DOHH2 (cell line): Measurements from ENCODE around the gene KRR1.

Experiments
- EZH2phosphoT487 ChIP-seq: fragments of 200-600 bp; sonication (generic); IDR thresholded peaks from 2 replicates; pipeline ENCODE4 v1.6.1; 2017; ENCODE audit warnings: borderline replicate concordance, mild to moderate bottlenecking, antibody characterized with exemption, low read length, moderate library complexity, mixed read lengths
- TF ChIP-seq, protein P1 (sequence below): fragments of 200-600 bp; sonication (generic); IDR thresholded peaks from one replicate; pipeline ENCODE4 v1.5.1; 2014; ENCODE audit warnings: antibody characterized with exemption, mild to moderate bottlenecking, low read depth, low read length; ENCODE audit not compliant: poor library complexity, severe bottlenecking

DNA sequence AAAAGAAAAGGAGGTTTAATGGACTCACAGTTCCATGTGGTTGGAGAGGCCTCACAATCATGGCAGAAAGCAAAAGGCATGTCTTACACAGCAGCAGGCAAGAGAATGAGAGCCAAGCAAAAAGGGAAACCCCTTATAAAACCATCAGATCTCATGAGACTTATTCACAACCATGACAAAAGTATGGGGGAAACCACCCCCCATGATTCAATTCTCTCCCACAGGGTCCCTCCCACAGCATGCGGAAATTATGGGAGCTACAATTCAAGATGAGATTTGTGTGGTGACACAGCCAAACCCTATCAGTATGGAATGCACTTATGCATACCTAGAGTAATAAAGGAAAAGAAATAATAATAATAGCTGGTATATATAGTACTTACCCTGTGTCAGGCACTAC lies 35.3 kb downstream of the KRR1 start:
- TF ChIP-seq, protein P1, sequence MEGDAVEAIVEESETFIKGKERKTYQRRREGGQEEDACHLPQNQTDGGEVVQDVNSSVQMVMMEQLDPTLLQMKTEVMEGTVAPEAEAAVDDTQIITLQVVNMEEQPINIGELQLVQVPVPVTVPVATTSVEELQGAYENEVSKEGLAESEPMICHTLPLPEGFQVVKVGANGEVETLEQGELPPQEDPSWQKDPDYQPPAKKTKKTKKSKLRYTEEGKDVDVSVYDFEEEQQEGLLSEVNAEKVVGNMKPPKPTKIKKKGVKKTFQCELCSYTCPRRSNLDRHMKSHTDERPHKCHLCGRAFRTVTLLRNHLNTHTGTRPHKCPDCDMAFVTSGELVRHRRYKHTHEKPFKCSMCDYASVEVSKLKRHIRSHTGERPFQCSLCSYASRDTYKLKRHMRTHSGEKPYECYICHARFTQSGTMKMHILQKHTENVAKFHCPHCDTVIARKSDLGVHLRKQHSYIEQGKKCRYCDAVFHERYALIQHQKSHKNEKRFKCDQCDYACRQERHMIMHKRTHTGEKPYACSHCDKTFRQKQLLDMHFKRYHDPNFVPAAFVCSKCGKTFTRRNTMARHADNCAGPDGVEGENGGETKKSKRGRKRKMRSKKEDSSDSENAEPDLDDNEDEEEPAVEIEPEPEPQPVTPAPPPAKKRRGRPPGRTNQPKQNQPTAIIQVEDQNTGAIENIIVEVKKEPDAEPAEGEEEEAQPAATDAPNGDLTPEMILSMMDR = no peak
- TF ChIP-seq EZH2phosphoT487 = no peak
